Measurements from ENCODE around the gene EIF4EBP2. TPM values are rescaled to one million over a fixed set of nuclear protein-coding genes. Genes with fewer than 3 reads are reported as not detected.

EIF4EBP2 gene
- total RNA-seq, 1 experiment from 2014 or later, result 24.2 TPM

- DNase-seq (ENCODE audit: low read depth), result peak; percentile 70
These were observed 54.5 kb downstream of the EIF4EBP2 start for GRCh38 chr10:70458329-70459060.

GRCh38 chr10:70459061-70459773 lies 55.3 kb downstream of the EIF4EBP2 start:
- DNase-seq (ENCODE audit: low read depth), result no peak

GRCh38 chr10:70459774-70460490 lies 56.0 kb downstream of the EIF4EBP2 start:
- no peak for DNase-seq (ENCODE audit: low read depth)

GRCh38 chr10:70461397-70462348 lies 57.7 kb downstream of the EIF4EBP2 start:
- peak; percentile 49 for DNase-seq (ENCODE audit: low read depth)

GRCh38 chr10:70462349-70462984 lies 58.5 kb downstream of the EIF4EBP2 start:
- DNase-seq (ENCODE audit: low read depth), result peak; percentile 51

- no peak for DNase-seq (ENCODE audit: low read depth)
These were observed 61.3 kb downstream of the EIF4EBP2 start for GRCh38 chr10:70465278-70465677.

GRCh38 chr10:70465832-70466231 lies 61.9 kb downstream of the EIF4EBP2 start:
- DNase-seq (ENCODE audit: low read depth), result no peak

GRCh38 chr10:70466951-70467350 lies 63.0 kb downstream of the EIF4EBP2 start:
- no peak for DNase-seq (ENCODE audit: low read depth)

GRCh38 chr10:70472799-70473454 lies 69.0 kb downstream of the EIF4EBP2 start:
- DNase-seq (ENCODE audit: low read depth), result no peak

GRCh38 chr10:70474780-70475179 lies 70.8 kb downstream of the EIF4EBP2 start:
- DNase-seq (ENCODE audit: low read depth), result no peak

- peak; percentile 58 for DNase-seq (ENCODE audit: low read depth)
These were observed 71.7 kb downstream of the EIF4EBP2 start for GRCh38 chr10:70475661-70476060.

- DNase-seq (ENCODE audit: low read depth), result no peak
These were observed 72.5 kb downstream of the EIF4EBP2 start for GRCh38 chr10:70476249-70477035.

- DNase-seq (ENCODE audit: low read depth), result peak; percentile 33
These were observed 73.8 kb downstream of the EIF4EBP2 start for GRCh38 chr10:70477661-70478162.

Other genes with a start within 250 kb of the EIF4EBP2 start
- gene SAR1A, start 233.6 kb upstream of the EIF4EBP2 start, total RNA-seq (2014; rRNA removed; shearing (Covaris generic)), result 83.6 and 101 TPM in 2 replicates
- gene PPA1, start 170.7 kb upstream of the EIF4EBP2 start, total RNA-seq (2014; rRNA removed; shearing (Covaris generic)), result 274 and 289 TPM in 2 replicates
- gene NPFFR1, start 120.1 kb upstream of the EIF4EBP2 start, total RNA-seq (2014; rRNA removed; shearing (Covaris generic)), result not detected in 2 replicates
- 29.2 and 40.4 TPM in 2 replicates for gene LRRC20, start 21.5 kb upstream of the EIF4EBP2 start, total RNA-seq (2014; rRNA removed; shearing (Covaris generic))
- gene NODAL, start 37.5 kb downstream of the EIF4EBP2 start, total RNA-seq (2014; rRNA removed; shearing (Covaris generic)), result 0.37 TPM in 1 of 2 replicates, not detected in the other
- gene PALD1, start 74.6 kb downstream of the EIF4EBP2 start, total RNA-seq (2014; rRNA removed; shearing (Covaris generic)), result 1.4 and 1.8 TPM in 2 replicates
- gene PRF1, start 198.6 kb downstream of the EIF4EBP2 start, total RNA-seq (2014; rRNA removed; shearing (Covaris generic)), result not detected in 2 replicates

Data from HT1080 (cell line).